Nucleus accumbens (tissue), 56 donors: ENCODE results near the gene ING5.
"Not testable (repeated sequence)": the region's sequence is repeated elsewhere in the genome, so short reads cannot be mapped to it uniquely, and the experiment has no call there.

Experiments
- DNase-seq, 56 donors: peaks; one replicate each; lab custom pipeline; 2025; lab: John Stamatoyannopoulos, UW

Gene ING5

GRCh38 chr2:241734208-241734466, 32.3 kb downstream of the ING5 start:
- DNase-seq, result peak in 1 of 56 donors; percentile 28

GRCh38 chr2:241734467-241735208, 32.8 kb downstream of the ING5 start, which contains the start of gene D2HGDH:
Gene D2HGDH, plus strand, starts transcription at chr2:241734630. Its CDS starts 595 bp downstream, at chr2:241735225.
- DNase-seq, result peak in 55 of 56 donors; percentile 49 to 94 (median 88)

- DNase-seq, result no peak
Observed at GRCh38 chr2:241736111-241736510, 34.3 kb downstream of the ING5 start.

GRCh38 chr2:241738040-241738686, 36.3 kb downstream of the ING5 start:
- DNase-seq, result no peak

- DNase-seq, result no peak
Observed at GRCh38 chr2:241739177-241739576, 37.3 kb downstream of the ING5 start.

GRCh38 chr2:241739651-241740050, 37.8 kb downstream of the ING5 start:
- no peak for DNase-seq

- no peak for DNase-seq
Observed at GRCh38 chr2:241741016-241741415, 39.2 kb downstream of the ING5 start.

GRCh38 chr2:241742320-241742939, 40.6 kb downstream of the ING5 start:
- no peak for DNase-seq

- DNase-seq, result not testable (repeated sequence)
Observed at GRCh38 chr2:241743008-241743407, 41.2 kb downstream of the ING5 start.

- no peak for DNase-seq
Observed at GRCh38 chr2:241743620-241744019, 41.8 kb downstream of the ING5 start.

- DNase-seq, result no peak
Observed at GRCh38 chr2:241744028-241744754, 42.4 kb downstream of the ING5 start.

- DNase-seq, result no peak
Observed at GRCh38 chr2:241745276-241745675, 43.4 kb downstream of the ING5 start.

- DNase-seq, result no peak
Observed at GRCh38 chr2:241746084-241746483, 44.2 kb downstream of the ING5 start.

- DNase-seq, result no peak
Observed at GRCh38 chr2:241748468-241749256, 46.8 kb downstream of the ING5 start.

GRCh38 chr2:241750076-241750840, 48.4 kb downstream of the ING5 start:
- DNase-seq, result no peak

- no peak for DNase-seq
Observed at GRCh38 chr2:241751152-241751551, 49.3 kb downstream of the ING5 start.

- DNase-seq, result no peak
Observed at GRCh38 chr2:241751776-241752175, 49.9 kb downstream of the ING5 start.

GRCh38 chr2:241752253-241752652, 50.4 kb downstream of the ING5 start:
- DNase-seq, result no peak

GRCh38 chr2:241752689-241753276, 50.9 kb downstream of the ING5 start:
- DNase-seq, result no peak
